GM21825 (cell line): ENCODE data around the gene CMIP.

ENCODE experiments used
- ATAC-seq: cut with Tn5 transposase; IDR thresholded peaks from one replicate; pipeline ENCODE4 v1.9.1; 2021; ENCODE audit warnings: mild to moderate bottlenecking, moderate library complexity; ENCODE audit not compliant: unreplicated experiment

Gene CMIP

GRCh38 chr16:81546781-81547180, 102.2 kb downstream of the CMIP start:
- no peak for ATAC-seq

- ATAC-seq = no peak
Observed at GRCh38 chr16:81547194-81547938, 102.8 kb downstream of the CMIP start.

- no peak for ATAC-seq
Observed at GRCh38 chr16:81547939-81548216, 103.3 kb downstream of the CMIP start.

DNA sequence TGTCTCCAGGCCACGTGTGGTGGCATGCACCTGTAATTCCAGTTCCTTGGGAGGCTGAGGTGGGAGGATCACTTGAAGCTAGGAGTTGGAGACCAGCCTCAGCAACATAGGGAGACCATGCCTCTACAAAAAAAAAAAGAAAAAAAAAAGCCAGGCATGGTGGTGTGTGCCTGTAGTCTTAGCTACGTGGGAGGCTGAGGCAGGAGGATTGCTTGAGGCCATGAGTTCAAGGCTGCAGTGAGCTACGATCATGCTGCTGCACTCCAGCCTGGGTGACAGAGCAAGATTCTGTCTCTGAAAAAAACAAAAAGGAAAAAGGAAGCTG, 103.9 kb downstream of the CMIP start:
- ATAC-seq = no peak

DNA sequence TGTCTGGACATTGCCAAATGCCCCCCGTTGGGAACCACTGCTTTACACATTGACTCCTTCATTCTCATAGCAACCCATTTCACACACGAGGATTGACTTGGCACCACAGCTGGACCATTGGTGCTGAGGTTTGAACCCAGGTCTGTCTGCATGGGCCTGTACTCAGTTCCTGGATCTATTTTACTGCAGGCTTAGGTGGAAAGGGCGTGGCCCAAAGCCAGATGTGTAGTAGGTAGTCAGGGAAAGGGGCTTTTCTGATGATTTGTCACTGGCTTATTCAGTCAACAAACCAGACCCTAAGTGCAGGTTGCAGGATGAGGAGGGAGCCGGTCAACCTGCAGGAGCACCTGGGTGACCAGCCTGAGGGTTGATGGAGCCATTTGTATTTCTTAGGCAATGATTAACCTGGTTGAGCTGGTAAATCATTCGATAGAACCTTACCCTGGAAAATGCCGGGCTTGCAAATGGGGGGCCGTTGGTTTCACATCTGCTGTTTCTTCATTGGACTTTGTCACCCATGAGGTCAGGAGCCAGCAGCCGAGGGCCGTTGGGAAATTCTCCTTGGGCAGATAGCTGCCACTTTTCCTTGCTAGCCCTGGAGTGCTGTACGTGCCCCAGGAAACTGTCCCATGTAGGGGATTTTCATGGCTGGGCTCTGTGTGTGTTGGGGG, 104.4 kb downstream of the CMIP start:
- ATAC-seq = no peak

- no peak for ATAC-seq
Observed at GRCh38 chr16:81549547-81550431, 105.2 kb downstream of the CMIP start.

DNA sequence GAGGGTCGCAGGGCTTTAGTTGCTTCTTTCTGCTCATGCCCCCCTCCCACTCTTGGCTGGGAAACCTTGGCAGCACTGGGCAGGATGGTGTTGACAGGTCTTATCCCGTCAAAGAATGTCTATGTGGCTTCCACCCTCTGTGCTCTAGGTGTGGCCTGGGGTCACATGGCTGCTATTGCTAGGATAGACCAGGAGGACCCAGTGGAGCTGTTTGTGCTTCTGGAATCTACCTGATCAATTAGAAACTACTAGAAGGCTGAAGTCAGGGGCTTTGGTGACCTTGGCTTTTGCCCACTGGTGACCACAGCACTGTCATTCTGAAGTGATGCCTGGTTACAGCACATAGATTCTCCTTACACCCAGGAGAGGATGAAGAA, 105.8 kb downstream of the CMIP start:
- no peak for ATAC-seq

DNA sequence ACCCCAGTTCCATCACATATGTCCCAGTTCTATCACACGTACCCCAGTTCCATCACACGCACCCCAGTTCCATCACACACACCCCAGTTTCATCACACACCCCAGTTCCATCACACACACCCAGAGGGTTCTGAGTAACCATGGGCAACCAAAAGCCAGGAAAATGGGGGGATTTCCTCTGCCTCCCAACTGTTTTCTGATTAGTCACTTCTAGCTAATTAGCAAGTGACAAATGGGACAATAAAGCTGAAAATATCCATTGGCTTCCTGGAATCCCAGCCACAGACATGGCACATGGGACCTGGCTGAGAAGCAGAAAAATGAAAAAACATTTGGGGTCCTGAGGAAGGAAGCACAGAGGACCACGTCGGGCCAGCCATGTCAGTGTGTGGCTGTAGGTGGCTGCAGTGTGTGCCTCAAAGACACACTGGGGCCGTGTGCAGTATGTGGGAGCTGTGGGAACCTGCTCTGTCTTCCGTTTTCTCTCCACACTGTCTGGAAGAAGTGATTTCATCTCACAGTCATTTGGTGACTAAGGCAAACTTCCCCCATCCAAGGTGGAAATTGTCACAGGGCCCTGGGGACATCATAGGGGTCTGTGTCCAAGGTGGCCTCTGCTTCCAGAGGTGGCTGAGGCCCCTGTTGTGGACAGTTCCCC, 106.7 kb downstream of the CMIP start:
- ATAC-seq = no peak

DNA sequence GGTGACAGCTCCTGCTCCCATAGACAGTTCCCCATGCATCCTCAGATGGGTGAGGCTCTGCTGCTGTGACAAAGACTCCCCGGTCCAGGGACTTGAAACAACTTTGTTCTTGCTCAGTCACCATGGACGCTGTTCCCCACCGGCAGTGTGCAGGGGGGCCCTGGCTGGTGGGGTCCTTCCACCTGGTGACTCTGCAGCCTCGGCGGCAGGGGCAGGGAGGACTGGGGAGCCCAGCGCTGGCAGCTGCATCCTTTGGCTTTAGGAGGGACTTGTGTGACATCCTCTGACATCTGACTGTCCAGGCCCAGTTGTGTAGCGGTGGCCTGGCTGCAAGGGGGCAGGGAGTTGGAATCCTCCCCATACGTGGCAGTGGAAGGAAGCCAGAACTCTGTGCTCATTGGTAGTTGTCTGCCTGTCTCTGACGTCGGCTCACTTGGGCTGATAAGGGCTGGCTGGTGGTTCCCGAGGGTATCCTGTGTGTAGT, 107.3 kb downstream of the CMIP start:
- ATAC-seq = no peak

DNA sequence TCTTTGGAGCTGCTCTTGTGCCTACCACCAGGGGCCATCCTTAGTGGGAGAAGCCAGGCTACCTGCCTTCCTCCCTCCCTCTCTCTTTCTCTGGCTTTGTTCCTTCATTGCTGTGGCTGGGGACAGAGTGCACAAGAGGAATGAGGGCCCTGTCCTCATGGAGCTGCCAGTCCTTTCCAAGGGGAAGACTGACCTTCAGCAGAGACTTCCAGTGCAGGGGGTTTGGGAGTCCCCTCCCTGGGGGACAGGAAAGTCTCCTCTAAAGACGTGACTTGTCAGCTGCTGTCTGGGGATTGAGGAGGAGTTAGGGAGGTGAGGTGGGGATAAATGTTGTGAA, 108.1 kb downstream of the CMIP start:
- no peak for ATAC-seq

DNA sequence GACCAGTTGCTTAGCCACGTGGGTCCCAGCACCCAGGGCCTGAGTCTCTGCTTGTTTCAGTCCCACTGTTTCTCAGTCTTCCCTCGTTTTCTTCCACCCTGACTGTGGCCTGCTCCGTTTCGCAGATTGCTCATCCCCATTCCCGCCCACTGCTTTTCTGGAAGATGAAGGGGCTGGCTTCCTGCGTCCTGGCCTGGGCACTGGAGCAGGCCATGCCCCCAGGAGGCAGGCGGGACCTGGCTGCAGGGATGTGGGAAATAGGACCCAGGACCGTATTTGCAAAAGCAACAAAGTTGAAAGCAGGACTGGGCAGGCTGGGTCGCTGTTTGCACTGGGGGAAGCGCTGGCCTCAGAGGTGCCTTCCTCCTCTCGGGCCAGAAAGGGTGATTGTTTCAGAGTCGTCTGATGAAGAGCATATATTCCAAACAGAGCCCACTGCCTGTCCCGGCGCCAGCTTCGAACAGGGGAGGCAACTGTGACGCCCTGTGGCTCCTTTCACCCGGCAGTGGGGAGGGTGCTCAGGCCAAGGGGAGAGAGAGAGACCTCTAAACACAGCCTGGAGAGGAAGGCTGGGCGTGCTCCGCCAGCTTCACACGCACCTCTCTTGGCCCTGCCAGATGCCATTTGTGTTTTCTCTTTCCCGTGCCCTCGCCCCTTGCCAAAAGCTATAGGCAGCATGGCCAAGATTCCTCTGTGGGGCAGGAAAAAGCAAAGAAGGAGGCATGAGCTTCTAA, 108.6 kb downstream of the CMIP start:
- no peak for ATAC-seq

- no peak for ATAC-seq
Observed at GRCh38 chr16:81553814-81554675, 109.4 kb downstream of the CMIP start.

GRCh38 chr16:81554979-81555378, 110.4 kb downstream of the CMIP start:
- no peak for ATAC-seq

- ATAC-seq = no peak
Observed at GRCh38 chr16:81555660-81556059, 111.1 kb downstream of the CMIP start.

GRCh38 chr16:81556715-81557284, 112.2 kb downstream of the CMIP start:
- ATAC-seq = no peak

DNA sequence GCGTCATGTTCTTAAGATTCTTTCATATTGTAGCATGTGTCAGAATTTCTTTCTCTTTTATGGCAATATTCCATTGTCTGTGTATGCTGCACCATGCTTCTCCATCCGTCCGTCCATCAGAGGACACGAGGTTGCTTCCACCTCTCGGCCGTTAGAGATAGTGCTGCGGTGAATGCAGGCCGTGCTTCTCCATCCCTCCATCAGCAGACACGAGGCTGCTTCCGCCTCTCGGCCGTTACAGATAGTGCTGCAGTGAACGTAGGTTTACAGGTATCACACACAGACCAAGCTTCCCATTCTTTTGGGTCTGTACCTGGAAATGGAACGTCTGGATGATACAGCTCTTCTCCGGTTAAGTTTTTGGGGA, 113.5 kb downstream of the CMIP start:
- no peak for ATAC-seq

DNA sequence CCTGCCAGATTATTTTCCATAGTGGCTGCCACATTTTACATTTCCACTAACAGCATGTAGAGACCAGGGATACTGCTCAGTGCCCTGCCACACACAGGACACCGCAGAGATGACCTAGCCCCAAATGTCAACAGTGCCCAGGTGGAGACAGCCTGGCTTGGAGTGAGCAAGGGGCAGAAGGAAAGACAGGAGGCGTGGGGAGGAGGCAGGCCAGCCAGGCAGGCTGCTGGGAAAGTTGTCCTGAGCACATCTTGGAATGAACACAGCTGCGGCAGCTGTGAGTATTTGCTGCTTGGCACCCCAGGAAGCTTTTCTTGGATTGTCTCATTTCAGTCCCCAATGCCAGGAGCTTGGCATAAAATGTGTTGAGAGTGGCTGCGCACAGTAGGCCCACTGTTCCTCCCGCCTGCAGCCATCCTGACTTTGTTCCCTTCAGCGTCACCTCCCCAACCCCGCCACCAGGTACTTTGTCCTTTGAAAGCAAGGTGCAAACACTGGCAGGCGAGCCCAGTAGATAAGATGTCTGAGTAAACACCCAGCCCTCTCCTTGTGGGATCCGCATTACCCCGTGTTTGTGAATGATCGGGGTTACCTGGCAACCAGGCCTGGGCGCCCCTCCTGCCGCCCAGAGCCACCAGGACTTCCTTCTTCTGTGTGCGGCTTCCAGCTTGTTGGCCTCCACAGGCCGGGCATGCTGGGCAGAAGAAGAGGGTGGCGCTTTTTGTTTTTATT, 114.0 kb downstream of the CMIP start:
- no peak for ATAC-seq

DNA sequence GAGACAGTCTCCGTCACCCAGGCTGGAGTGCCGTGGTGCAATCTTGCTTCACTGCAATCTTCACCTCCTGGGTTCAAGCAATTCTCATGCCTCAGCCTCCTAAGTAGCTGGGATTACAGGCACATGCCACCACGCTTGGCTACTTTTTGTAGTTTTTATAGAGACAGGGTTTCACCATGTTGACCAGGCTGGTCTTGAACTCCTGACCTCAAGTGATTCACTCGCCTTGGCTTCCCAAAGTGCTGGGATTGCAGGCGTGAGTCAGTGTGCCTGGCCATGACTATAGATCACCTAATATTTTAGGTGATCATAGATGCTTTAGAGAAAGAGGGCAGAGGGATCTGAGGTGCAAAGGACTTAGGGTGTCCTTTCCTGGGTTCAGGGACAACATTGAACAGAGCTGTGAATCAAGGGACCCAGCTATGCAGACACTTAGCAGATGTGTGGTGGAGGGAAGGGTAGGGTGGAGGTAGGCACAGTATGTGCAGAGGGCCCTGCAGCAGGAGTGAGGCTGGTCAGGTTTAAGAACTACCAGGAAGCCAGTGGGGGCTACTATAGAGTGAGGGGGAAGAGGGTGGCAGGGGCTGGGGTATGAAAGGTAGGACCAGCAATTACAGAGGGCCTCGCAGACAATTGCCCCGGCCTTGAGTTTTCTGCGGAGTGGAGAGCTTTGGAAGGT, 116.5 kb downstream of the CMIP start:
- no peak for ATAC-seq
